ENCODE measurements around the gene FMNL1. TPM values are rescaled to one million over a fixed set of nuclear protein-coding genes. Genes with fewer than 3 reads are reported as not detected.

Gene FMNL1
- total and polyA plus RNA-seq, 2 donors from 2014 or later = 2.3 to 32.9 TPM

- DNase-seq (peak in 1 of 5 donors; percentile 50), FAIRE-seq (no peak)
- peaks cover 0 to 13% (median 0%) of the 10 kb centered on the region in 3 donors for H3K4me1 ChIP-seq (ENCODE audit: control insufficient read depth in 2 of 3, insufficient read depth in 2 of 3, low read depth in 1 of 3, low read length in 3 of 3)
- H3K36me3 ChIP-seq (ENCODE audit: control insufficient read depth in 2 of 3, insufficient read depth in 3 of 3, low read length in 3 of 3) = no peaks in the 10 kb centered on the region
- H3K9ac ChIP-seq (ENCODE audit: low read length in 3 of 3) = no peak overlapping the region
- no peaks in the 10 kb centered on the region for H3K27me3 ChIP-seq (ENCODE audit: control insufficient read depth, insufficient read depth, low read length)
- no peak overlapping the region for H3K4me3 ChIP-seq (ENCODE audit: low read length in 3 of 3)
- TF ChIP-seq CTCF (IDR thresholded peaks at IDR 0.05; ENCODE audit: borderline replicate concordance, extremely low read depth, insufficient read depth) = no peak
- intact Hi-C loops (cut with DNase I) = no loop called here
- H3K27ac ChIP-seq (ENCODE audit: low read depth in 2 of 2, low read length in 2 of 2) = no peak overlapping the region
- H3K9me3 ChIP-seq (ENCODE audit: control insufficient read depth in 2 of 3, insufficient read depth in 1 of 3, low read length in 3 of 3) = no peaks in the 10 kb centered on the region
Observed at GRCh38 chr17:45244725-45245656, 23.3 kb downstream of the FMNL1 start.

- intact Hi-C loops (cut with DNase I) = no loop called here
- H3K9me3 ChIP-seq (ENCODE audit: control insufficient read depth in 2 of 3, insufficient read depth in 1 of 3, low read length in 3 of 3) = no peaks in the 10 kb centered on the region
- H3K9ac ChIP-seq (ENCODE audit: low read length in 3 of 3) = no peak overlapping the region
- TF ChIP-seq CTCF (IDR thresholded peaks at IDR 0.05; ENCODE audit: borderline replicate concordance, extremely low read depth, insufficient read depth) = no peak
- FAIRE-seq (no peak), DNase-seq (no peak)
- H3K36me3 ChIP-seq (ENCODE audit: control insufficient read depth in 2 of 3, insufficient read depth in 3 of 3, low read length in 3 of 3) = no peaks in the 10 kb centered on the region
- no peak overlapping the region for H3K27ac ChIP-seq (ENCODE audit: low read depth in 2 of 2, low read length in 2 of 2)
- H3K27me3 ChIP-seq (ENCODE audit: control insufficient read depth, insufficient read depth, low read length) = no peaks in the 10 kb centered on the region
- H3K4me1 ChIP-seq (ENCODE audit: control insufficient read depth in 2 of 3, insufficient read depth in 2 of 3, low read depth in 1 of 3, low read length in 3 of 3) = peaks cover 0 to 10% (median 0%) of the 10 kb centered on the region in 3 donors
- H3K4me3 ChIP-seq (ENCODE audit: low read length in 3 of 3) = no peak overlapping the region
Observed at GRCh38 chr17:45246338-45246737, 24.7 kb downstream of the FMNL1 start.

GRCh38 chr17:45246861-45247428, 25.3 kb downstream of the FMNL1 start:
- Histone ChIP-seq H3K27me3 (ENCODE audit: control insufficient read depth, insufficient read depth, low read length) (no peaks in the 10 kb centered on the region), H3K27ac (ENCODE audit: low read depth in 2 of 2, low read length in 2 of 2) (peak overlapping the region; percentile 48 to 51), H3K4me3 (ENCODE audit: low read length in 3 of 3) (peak overlapping the region; percentile 26 to 59 (median 51)), H3K9me3 (ENCODE audit: control insufficient read depth in 2 of 3, insufficient read depth in 1 of 3, low read length in 3 of 3) (no peaks in the 10 kb centered on the region), H3K36me3 (ENCODE audit: control insufficient read depth in 2 of 3, insufficient read depth in 3 of 3, low read length in 3 of 3) (no peaks in the 10 kb centered on the region), H3K4me1 (ENCODE audit: control insufficient read depth in 2 of 3, insufficient read depth in 2 of 3, low read depth in 1 of 3, low read length in 3 of 3) (peaks cover 0 to 8% (median 0%) of the 10 kb centered on the region in 3 donors), H3K9ac (ENCODE audit: low read length in 3 of 3) (peak overlapping the region in 1 of 3 donors; percentile 55)
- peak; percentile 32 for TF ChIP-seq CTCF (IDR thresholded peaks at IDR 0.05; ENCODE audit: borderline replicate concordance, extremely low read depth, insufficient read depth)
- DNase-seq = peak in 4 of 5 donors; percentile 69 to 86 (median 74)
- FAIRE-seq = no peak
- intact Hi-C loops (cut with DNase I) = no loop called here

All from kidney (tissue), 14 donors.